ENCODE results near the gene TTC3. TPM values are rescaled to one million over a fixed set of nuclear protein-coding genes. Genes with fewer than 3 reads are reported as not detected.

TTC3 gene
- total RNA-seq, 1 experiment from 2014 or later = 71.5 TPM

- Histone ChIP-seq H3K4me1 (ENCODE audit: control insufficient read depth in 1 of 2, insufficient read depth in 2 of 2, low read length in 2 of 2) (no peaks in the 10 kb centered on the region), H3K27ac (ENCODE audit: low read depth, low read length) (no peak overlapping the region), H3K4me3 (replicated peaks in 1 of 2; ENCODE audit: low read depth in 1 of 2, low read length in 2 of 2) (no peak overlapping the region), H3K27me3 (ENCODE audit: insufficient read depth, low read length) (no peaks in the 10 kb centered on the region), H2AFZ (ENCODE audit: low read depth, low read length, poor library complexity, severe bottlenecking) (no peak overlapping the region), H3K4me2 (ENCODE audit: low read length) (no peak overlapping the region), H3K9me3 (ENCODE audit: control insufficient read depth in 1 of 2, insufficient read depth in 1 of 2, low read depth in 1 of 2, low read length in 2 of 2) (no peaks in the 10 kb centered on the region), H3K9me2 (ENCODE audit: insufficient read depth) (no peaks in the 10 kb centered on the region), H3K9ac (ENCODE audit: low read length) (no peak overlapping the region), H4K20me1 (ENCODE audit: insufficient read depth) (no peaks in the 10 kb centered on the region), H3K36me3 (ENCODE audit: control insufficient read depth in 1 of 2, insufficient read depth in 2 of 2, low read length in 2 of 2) (peaks cover 38 to 52% of the 10 kb centered on the region in 2 experiments), H3K79me2 (ENCODE audit: insufficient read depth, low read length) (no peaks in the 10 kb centered on the region)
- intact Hi-C loops (cut with micrococcal nuclease) = loop anchor here (10.0 kb wide), 3 partner anchors 265 to 425 kb away; no protein-coding TSS in a partner anchor
- CTCF ChIA-PET = no interaction called here
- POLR2A ChIA-PET = no interaction called here
- BruUV-seq (replicated peaks) = no TSS peak
- DNase-seq (ENCODE audit: low read depth, low spot score) (no peak), ATAC-seq (no peak)
- RAD21 ChIA-PET (ENCODE audit: low non-redundant PET in 1 of 2, low total read pairs in 2 of 2, uncharacterized antibody in 2 of 2, unreplicated experiment in 2 of 2) = no interaction called here
- TF ChIP-seq MAX (IDR thresholded peaks at IDR 0.05) (no peak), POLR2A (IDR thresholded peaks at IDR 0.05; ENCODE audit: borderline replicate concordance, extremely low read depth, insufficient read depth, insufficient read length) (no peak), REST (IDR thresholded peaks at IDR 0.05; ENCODE audit: low read depth) (no peak), EZH2 (IDR thresholded peaks at IDR 0.05) (no peak), ZBTB33 (IDR thresholded peaks at IDR 0.05; ENCODE audit: extremely low read depth, insufficient replicate concordance, low read length) (no peak), ZFX (IDR thresholded peaks at IDR 0.05) (no peak), SRF (IDR thresholded peaks at IDR 0.05; ENCODE audit: low read depth) (no peak), TCF7L2 (IDR thresholded peaks at IDR 0.05; ENCODE audit: borderline replicate concordance, extremely low read depth, insufficient read depth, insufficient read length) (no peak), POLR2AphosphoS5 (IDR thresholded peaks at IDR 0.05; ENCODE audit: low read depth, low read length) (no peak), YY1 (IDR thresholded peaks at IDR 0.05; ENCODE audit: extremely low read depth, insufficient replicate concordance, low read depth, low read length) (no peak), EZH2phosphoT487 (IDR thresholded peaks at IDR 0.05; ENCODE audit: borderline replicate concordance) (no peak), SP1 (IDR thresholded peaks at IDR 0.05; ENCODE audit: low read depth) (no peak), ZNF274 (IDR thresholded peaks at IDR 0.05; ENCODE audit: low read depth, low read length) (no peak), JUND (IDR thresholded peaks at IDR 0.05) (no peak), RAD21 (IDR thresholded peaks at IDR 0.05; ENCODE audit: low read depth) (no peak), EGR1 (IDR thresholded peaks at IDR 0.05; ENCODE audit: low read depth) (no peak), CEBPB (IDR thresholded peaks at IDR 0.05; ENCODE audit: low read depth) (no peak)
- TF ChIP-seq, protein P1, sequence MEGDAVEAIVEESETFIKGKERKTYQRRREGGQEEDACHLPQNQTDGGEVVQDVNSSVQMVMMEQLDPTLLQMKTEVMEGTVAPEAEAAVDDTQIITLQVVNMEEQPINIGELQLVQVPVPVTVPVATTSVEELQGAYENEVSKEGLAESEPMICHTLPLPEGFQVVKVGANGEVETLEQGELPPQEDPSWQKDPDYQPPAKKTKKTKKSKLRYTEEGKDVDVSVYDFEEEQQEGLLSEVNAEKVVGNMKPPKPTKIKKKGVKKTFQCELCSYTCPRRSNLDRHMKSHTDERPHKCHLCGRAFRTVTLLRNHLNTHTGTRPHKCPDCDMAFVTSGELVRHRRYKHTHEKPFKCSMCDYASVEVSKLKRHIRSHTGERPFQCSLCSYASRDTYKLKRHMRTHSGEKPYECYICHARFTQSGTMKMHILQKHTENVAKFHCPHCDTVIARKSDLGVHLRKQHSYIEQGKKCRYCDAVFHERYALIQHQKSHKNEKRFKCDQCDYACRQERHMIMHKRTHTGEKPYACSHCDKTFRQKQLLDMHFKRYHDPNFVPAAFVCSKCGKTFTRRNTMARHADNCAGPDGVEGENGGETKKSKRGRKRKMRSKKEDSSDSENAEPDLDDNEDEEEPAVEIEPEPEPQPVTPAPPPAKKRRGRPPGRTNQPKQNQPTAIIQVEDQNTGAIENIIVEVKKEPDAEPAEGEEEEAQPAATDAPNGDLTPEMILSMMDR (IDR thresholded peaks at IDR 0.05 in 2 of 3, conservative IDR thresholded peaks at IDR 0.05 in 1 of 3; ENCODE audit: borderline replicate concordance in 1 of 3, insufficient read depth in 1 of 3, low read depth in 2 of 3, low read length in 2 of 3) = no peak
These were observed 86.9 kb downstream of the TTC3 start for GRCh38 chr21:37159949-37160348.

All from HCT116 (cell line).